HG03045 (cell line): Measurements from ENCODE around the gene KLF6.

Source experiments
- ATAC-seq: cut with Tn5 transposase; IDR thresholded peaks from one replicate; pipeline ENCODE4 v1.9.1; 2021; ENCODE audit warnings: mild to moderate bottlenecking, moderate library complexity; ENCODE audit not compliant: unreplicated experiment

KLF6 gene

GRCh38 chr10:3784510-3785250 lies at the start of gene KLF6:
Gene KLF6 (minus strand): TSS chr10:3785209. CDS start chr10:3785014, 195 bp downstream.
- peak; percentile 49 for ATAC-seq

- no peak for ATAC-seq
These were observed 49.4 kb upstream of the KLF6 start for GRCh38 chr10:3834404-3834803.

- ATAC-seq = no peak
These were observed 48.0 kb upstream of the KLF6 start for GRCh38 chr10:3833046-3833445.

- no peak for ATAC-seq
These were observed 47.2 kb upstream of the KLF6 start for GRCh38 chr10:3832022-3832786.

GRCh38 chr10:3831608-3832007 lies 46.6 kb upstream of the KLF6 start:
- no peak for ATAC-seq

GRCh38 chr10:3830946-3831345 lies 45.9 kb upstream of the KLF6 start:
- ATAC-seq = no peak

GRCh38 chr10:3829156-3830050 lies 44.4 kb upstream of the KLF6 start:
- no peak for ATAC-seq

- no peak for ATAC-seq
These were observed 43.6 kb upstream of the KLF6 start for GRCh38 chr10:3828404-3829155.

- ATAC-seq = no peak
These were observed 42.9 kb upstream of the KLF6 start for GRCh38 chr10:3827768-3828403.

- ATAC-seq = no peak
These were observed 42.3 kb upstream of the KLF6 start for GRCh38 chr10:3827266-3827665.

- no peak for ATAC-seq
These were observed 40.9 kb upstream of the KLF6 start for GRCh38 chr10:3825862-3826351.

- ATAC-seq = no peak
These were observed 40.2 kb upstream of the KLF6 start for GRCh38 chr10:3825244-3825643.

GRCh38 chr10:3822541-3823330 lies 37.7 kb upstream of the KLF6 start:
- no peak for ATAC-seq

GRCh38 chr10:3820255-3820654 lies 35.2 kb upstream of the KLF6 start:
- ATAC-seq = no peak

GRCh38 chr10:3816995-3817394 lies 32.0 kb upstream of the KLF6 start:
- no peak for ATAC-seq

- no peak for ATAC-seq
These were observed 29.8 kb upstream of the KLF6 start for GRCh38 chr10:3814838-3815220.

- ATAC-seq = no peak
These were observed 29.2 kb upstream of the KLF6 start for GRCh38 chr10:3813986-3814837.

GRCh38 chr10:3813267-3813666 lies 28.3 kb upstream of the KLF6 start:
- ATAC-seq = no peak
